NOMO-1 treated with dmso at 0.1 percent for 144 hours (cell line): Measurements from ENCODE around the gene NOS3.

Experiments
- DNase-seq: peaks from one replicate; lab custom pipeline; 2025; ENCODE audit not compliant: unreplicated experiment; lab: John Stamatoyannopoulos, UW

NOS3 gene

DNA sequence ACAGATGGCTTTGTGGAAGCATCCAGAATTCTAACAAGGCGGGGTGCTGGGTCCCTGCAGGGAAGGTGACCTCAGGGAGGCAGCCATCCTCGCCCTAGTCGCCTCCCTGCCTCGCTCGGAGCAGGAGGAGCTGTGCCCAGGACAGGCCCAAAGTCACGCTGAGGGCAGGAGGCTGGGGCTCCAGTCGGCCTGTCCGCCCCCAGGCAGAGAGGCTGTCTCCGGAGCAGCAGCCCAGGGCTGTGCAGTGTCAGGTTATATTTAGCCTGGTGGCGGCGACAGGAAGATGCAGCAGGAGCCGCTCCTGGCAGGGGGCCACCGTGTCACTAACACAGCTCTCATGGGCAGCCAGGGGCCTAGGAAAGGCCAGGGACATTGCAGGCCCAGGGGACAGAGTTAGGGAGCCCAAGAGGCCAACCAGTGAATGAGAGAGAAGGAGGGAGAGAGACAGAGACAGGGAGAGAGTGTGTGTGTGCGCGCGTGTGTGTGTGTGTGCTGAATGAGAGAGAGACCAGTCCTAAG is 26.2 kb upstream of the NOS3 start:
- no peak for DNase-seq

DNA sequence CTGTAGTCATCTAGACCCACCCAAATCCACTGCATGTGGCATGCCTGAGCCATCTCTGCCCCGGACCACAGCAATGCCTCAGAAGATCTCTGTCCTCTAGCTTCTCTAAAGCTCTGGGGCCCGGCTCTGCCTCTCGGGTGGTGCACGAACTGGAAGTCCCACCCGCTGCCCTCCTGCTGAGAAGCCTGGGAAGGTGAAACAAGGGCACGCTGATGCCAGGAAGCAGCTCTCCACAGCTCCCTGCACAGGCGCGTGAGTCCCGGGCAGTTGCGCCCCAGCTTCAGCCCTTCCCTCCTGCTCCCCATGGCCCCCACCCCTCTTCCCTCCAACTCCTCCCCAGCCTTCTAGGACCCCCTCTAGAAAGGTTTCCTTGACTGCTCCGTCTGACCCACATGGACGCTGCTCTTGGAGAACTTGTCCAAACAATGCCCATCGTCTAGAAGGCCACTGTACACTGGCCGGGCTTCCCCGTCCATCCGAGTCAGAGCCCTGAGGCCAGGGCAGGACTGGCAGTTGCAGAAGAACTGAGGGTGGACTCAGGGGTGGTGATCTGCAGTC is 25.5 kb upstream of the NOS3 start:
- DNase-seq = no peak

GRCh38 chr7:150966002-150966401 is 24.8 kb upstream of the NOS3 start:
- no peak for DNase-seq

DNA sequence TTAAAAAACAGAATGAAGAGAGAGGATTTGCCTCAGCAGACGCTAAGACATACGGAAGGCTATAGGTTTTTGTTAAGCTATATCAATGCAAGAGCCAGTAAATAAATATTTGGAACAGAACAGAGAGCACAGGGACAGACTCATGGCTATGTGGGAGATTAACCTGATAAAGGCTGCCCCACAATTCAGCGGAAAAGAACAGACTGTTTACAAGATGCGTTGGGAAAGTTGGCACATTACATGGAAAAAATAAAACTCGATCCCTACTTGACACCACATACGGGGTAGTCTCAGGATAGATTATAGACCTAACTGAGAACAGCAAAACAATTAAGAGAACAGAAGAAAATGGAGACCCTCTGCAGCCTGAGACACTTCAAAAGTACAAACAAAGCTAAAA is 23.5 kb upstream of the NOS3 start:
- DNase-seq = no peak

GRCh38 chr7:150968056-150968733 is 22.6 kb upstream of the NOS3 start:
- DNase-seq = no peak

DNA sequence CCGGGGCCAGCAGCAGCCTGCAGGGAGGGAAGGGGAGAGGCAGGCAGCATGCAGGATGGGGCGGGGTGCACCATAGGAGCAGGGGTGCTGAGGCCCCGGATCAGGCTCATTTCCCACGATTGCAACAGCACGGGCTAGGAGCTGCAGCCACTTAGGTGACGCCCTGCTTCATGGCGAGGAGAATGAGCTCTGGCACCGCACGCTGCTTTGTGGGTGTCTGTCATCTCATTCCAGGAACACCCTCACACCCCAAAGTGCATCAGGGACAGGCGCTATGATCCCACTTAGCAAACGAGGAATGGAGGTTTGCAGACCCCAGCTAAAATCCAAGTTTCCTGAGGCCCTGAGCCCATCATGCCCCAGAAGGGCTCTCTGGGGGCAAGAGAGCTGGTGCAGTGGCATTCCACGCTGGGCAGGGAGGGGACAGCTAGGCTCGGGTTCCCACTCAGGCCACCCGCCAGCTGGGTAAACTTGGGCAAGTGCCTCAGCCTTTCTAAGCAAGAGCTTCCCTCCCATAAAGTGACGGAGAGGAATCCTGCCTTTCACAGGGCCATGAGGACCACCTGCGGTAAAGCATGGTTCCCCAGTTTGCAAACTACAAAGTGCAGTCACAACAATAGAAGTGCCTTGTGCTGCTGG is 22.0 kb upstream of the NOS3 start:
- DNase-seq = no peak

DNA sequence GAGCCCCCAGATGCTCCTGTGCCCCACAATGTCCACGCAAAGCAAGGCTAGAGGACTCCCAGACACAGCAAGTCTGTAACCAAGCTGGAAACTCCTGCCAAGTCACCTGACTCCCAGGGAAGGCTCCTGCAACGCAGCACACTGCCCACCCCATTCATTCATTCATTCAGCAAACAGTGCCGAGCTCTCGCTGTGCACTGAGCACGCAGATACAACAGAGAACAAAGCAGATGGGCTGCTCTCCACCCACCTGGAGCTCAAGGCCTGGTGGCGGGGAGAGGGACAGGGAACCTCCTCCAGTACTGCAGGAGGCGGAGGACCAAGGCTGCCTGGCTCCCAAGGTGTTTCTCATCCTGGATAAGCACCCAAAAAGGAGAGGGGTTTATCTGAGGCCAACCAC is 21.3 kb upstream of the NOS3 start:
- DNase-seq = no peak

- DNase-seq = no peak
Observed at GRCh38 chr7:150970424-150970823, 20.4 kb upstream of the NOS3 start.

DNA sequence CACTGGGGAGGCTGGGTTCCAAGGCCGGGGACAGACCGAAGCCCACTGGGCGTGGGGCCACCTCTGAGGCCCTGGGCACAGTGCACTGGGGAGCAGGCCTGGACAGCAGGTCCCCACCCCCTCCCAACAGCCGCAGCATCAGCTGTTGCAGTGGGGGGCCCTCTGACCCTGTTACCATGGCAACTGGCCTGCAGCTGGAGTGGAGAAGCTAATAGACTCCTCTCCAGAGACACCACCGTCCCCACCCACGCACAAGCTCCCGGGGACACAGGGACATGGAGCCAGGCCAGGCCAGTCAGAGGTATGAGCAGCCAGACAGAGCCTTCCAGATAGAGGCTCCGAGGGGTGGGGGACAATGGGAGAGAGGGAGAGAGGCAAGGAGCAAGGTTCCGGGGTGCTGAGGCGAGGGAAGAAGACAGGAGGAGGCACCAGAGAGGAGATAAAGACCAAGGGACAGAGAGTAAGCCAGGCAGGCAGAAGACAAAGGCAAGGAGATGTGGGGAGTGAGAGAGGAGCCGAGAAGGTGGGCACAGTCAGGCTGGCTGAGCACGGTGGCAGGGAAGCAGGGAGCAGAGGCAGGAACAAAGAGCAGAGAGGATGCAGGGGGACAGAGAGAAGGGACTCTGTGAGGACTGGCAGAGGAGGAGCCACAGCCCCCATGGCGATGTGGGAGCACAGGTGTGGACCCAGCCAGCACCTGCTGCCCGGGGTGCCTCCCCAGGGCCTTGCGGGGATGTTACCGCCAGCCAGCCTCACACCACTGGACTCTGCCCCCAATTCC is 19.4 kb upstream of the NOS3 start:
- DNase-seq = no peak

DNA sequence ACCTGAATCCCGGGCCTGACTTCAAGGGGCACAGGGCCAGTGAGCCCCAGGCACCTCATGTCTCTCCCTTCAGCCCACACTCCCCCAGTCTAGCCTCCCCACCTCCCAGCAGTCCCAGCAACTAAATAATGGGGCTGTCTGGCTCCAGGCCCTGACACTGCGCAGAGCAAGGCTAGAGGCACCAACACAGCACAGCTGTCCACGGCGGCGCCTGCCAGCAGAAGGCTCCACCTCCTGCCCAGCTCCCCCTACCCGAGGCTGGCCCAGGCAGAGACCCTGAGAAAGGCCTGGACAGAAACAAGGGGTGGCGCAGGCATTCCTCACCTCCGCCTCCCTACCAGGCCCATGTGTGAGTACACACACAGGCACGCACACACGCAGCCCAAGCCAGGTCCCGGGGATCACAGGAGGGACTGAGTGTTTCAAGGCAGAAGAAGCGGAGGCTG is 18.8 kb upstream of the NOS3 start:
- no peak for DNase-seq

- no peak for DNase-seq
Observed at GRCh38 chr7:150972741-150973140, 18.1 kb upstream of the NOS3 start.

- no peak for DNase-seq
Observed at GRCh38 chr7:150973571-150974451, 17.0 kb upstream of the NOS3 start.

- DNase-seq = no peak
Observed at GRCh38 chr7:150974468-150975391, 16.1 kb upstream of the NOS3 start.

GRCh38 chr7:150975536-150976319 is 15.1 kb upstream of the NOS3 start:
- no peak for DNase-seq

DNA sequence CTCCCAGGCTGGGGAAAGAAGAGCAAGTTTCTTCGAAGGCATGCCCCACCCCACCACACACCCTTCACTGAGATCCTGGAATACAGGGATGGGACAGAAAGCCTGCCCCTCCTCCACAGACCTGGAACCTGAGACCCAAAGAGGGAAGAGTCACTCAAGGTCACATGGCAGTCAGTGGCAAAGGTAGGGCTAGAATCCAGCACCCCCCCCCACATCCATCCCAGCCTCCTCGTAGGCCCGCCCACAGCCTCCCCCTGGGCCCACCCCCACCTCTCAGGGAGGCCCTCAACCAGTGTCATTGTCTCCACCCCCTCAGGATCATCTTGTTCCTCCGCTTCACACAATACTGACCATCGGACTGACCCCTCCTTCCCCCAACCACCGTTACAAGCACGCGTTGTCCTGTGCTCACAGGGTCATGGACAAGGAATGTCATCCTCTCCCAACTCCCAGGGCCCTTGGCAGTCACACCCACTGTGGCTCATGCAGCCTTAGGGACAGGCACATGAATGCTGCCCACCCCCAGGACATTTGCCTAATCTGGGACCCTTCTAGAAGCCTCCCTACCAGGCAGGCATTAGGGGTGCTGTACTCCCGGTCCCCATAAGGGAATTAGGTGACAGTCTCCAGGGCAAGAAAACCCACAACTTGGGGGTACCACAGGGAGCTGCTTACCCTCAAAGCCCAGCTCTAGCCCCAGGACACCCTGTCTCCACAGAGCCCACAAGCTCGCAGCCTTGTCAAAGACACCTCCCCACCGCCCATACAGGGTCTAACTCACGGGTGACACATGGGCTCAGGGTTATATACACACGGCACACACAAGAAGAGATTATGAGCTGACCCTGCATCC is 14.1 kb upstream of the NOS3 start:
- no peak for DNase-seq

DNA sequence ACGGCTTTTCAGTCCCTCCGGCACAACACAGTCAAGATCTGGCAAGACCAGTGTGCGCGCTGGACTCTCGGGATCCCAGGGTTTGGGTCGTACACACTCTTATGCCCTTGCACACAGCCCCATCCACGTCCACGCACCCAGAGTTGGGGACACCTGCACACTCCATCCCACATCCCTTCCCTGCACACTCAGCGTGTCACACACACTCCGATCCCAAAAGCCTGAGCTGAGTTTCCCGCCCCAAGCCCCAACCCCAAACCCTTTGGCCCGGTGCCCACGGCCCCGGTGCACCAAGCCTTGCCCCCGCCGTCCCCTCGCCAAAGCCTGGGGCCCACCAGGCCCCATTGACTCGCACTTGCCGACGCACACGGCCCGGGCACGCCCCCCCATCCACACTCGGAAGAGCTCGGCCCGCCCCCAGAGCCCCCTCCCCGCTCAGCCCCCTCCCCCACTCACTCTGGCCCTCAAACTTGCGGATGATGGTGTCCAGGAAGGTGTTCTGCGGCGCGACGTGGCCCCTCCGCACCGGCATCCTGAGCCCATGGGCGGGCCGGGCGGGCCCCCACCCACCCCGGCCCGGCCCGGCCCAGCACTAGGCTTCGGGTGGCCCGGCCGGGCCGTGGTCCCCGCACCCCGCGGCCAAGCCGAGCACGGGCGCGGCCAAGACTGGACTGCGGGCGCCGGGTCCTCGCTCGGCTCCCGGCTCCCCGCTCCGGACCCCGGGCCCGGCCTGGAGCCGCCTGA is 13.3 kb upstream of the NOS3 start:
- no peak for DNase-seq

DNA sequence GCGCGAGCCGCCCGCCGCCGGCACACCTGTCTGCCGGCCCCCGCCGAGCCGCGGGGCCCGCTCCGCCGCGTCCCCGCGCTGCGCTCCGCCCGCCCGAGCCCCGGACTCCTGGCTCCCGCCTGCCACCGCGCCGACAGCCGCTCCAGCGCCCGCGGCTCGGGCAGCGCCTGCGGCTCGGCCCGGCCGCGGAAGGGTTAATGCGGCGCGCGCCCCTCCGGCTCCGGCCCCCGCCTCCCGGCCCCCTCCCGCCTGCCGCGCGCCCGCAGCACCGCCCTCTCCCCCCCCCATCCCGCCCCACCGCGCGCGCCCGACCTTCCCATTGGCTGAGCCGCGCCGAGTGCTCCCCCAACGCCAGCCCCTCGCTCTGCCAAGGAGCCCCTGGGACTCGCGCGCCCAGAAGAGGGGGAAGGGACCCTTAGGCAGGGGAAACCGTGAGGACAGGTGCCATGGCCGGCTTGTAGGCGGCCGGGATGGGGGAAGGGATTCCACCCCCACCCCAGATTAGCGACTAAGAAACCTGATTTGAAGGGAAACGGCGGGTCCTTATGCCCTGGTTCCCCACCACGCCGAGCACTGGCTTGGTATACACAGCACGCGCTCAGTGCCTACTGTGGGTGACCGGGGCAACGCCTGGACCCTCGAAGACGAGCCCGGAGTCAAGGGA is 12.6 kb upstream of the NOS3 start, which contains the start of gene KCNH2:
Gene KCNH2, minus strand, starts transcription at position 196 of the 664 bp plus-strand sequence. CDS start 408 bp downstream, outside the sequence.
- no peak for DNase-seq
